Measurements from ENCODE around the gene C9orf43. TPM values are rescaled to one million over a fixed set of nuclear protein-coding genes. Genes with fewer than 3 reads are reported as not detected.

C9orf43 gene
- total and polyA plus RNA-seq, 9 of the 15 experiments (the other 6 are each of a cell fraction or from before 2014, with no cell fraction given): 0.21 to 0.58 (median 0.33) TPM

DNA sequence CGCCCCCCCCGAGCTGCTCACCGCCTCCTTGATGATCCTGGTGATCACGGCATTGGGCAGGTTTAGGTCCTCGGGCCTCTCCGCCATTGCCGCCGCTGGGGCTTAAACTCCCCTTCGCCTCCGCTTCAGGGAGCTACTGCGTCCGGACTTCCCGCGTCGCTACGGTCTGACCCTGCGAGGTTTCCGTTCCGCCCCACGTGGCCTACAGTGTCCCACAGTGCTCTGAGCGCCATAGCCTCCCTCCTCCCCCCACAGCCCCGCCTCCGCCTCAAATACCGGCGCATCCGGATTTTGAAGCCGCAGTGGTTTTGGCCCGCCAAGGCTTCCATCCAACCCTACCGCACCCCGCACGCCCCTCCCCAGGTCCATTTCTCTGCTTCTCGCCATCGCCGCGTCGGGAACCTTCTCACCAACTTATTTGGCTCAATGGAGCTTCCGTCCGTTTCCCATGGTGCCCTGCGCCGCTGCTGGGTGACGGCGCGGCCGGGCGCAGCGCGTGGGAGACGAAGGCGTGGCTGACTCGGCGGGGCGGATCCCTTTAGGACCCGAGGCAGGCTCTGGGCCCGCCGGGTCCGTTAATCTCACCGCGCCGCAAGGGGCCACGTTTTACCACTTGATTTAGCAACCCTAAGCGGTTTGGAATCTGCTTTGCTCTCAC lies at the start of gene C9orf43, which contains the start of gene POLE3 (continued):
- TF ChIP-seq SMC3 (conservative IDR thresholded peaks at IDR 0.05; ENCODE audit: insufficient read depth, low read depth, low read length): peak; percentile 2; the same call in 1 of the 2 replicates
- no peak for TF ChIP-seq ZNF778 (CRISPR knock-in tag; IDR thresholded peaks at IDR 0.05)
- TF ChIP-seq ZBTB8A (IDR thresholded peaks at IDR 0.05; ENCODE audit: partially characterized antibody): peak; percentile 83
- no peak for TF ChIP-seq ZFP1 (CRISPR knock-in tag; IDR thresholded peaks at IDR 0.05)
- no peak for TF ChIP-seq ETV6 (IDR thresholded peaks at IDR 0.05; ENCODE audit: borderline replicate concordance in 1 of 2, low read depth in 2 of 2, low read length in 1 of 2)
- TF ChIP-seq ETV6 (CRISPR knock-in tag; IDR thresholded peaks at IDR 0.05; ENCODE audit: borderline replicate concordance): no peak
- TF ChIP-seq, protein P1, sequence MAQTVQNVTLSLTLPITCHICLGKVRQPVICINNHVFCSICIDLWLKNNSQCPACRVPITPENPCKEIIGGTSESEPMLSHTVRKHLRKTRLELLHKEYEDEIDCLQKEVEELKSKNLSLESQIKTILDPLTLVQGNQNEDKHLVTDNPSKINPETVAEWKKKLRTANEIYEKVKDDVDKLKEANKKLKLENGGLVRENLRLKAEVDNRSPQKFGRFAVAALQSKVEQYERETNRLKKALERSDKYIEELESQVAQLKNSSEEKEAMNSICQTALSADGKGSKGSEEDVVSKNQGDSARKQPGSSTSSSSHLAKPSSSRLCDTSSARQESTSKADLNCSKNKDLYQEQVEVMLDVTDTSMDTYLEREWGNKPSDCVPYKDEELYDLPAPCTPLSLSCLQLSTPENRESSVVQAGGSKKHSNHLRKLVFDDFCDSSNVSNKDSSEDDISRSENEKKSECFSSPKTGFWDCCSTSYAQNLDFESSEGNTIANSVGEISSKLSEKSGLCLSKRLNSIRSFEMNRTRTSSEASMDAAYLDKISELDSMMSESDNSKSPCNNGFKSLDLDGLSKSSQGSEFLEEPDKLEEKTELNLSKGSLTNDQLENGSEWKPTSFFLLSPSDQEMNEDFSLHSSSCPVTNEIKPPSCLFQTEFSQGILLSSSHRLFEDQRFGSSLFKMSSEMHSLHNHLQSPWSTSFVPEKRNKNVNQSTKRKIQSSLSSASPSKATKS (CRISPR knock-in tag; IDR thresholded peaks at IDR 0.05): no peak
- peak; percentile 26; the same call in 1 of the 2 replicates for TF ChIP-seq NR2C2 (CRISPR knock-in tag; IDR thresholded peaks at IDR 0.05)
- peak; percentile 90 for TF ChIP-seq NR2C2 (tag; IDR thresholded peaks at IDR 0.05)
- TF ChIP-seq, protein P2, sequence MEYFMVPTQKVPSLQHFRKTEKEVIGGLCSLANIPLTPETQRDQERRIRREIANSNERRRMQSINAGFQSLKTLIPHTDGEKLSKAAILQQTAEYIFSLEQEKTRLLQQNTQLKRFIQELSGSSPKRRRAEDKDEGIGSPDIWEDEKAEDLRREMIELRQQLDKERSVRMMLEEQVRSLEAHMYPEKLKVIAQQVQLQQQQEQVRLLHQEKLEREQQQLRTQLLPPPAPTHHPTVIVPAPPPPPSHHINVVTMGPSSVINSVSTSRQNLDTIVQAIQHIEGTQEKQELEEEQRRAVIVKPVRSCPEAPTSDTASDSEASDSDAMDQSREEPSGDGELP (CRISPR knock-in tag; IDR thresholded peaks at IDR 0.05; ENCODE audit: borderline replicate concordance): peak; percentile 89
